DOHH2 (cell line): Measurements from ENCODE around the gene FOXP2.

ENCODE experiments used
- H3F3A ChIP-seq: fragments of 200-600 bp; sonication (generic), shearing (Covaris generic); 2 replicates; pipeline ENCODE4 v1.6.0; 2016; ENCODE audit warnings: antibody characterized with exemption, mild to moderate bottlenecking; ENCODE audit not compliant: control insufficient read depth, insufficient read depth
- H3K27ac ChIP-seq: fragments of 200-600 bp; sonication (generic); 2 replicates; pipeline ENCODE4 v1.5.1; 2014; ENCODE audit warnings: low read depth, mild to moderate bottlenecking, low read length, moderate library complexity
- H3K27me3 ChIP-seq: fragments of 200-600 bp; sonication (generic); 2 replicates; pipeline ENCODE4 v1.6.1; 2014; ENCODE audit warnings: mild to moderate bottlenecking, low read length, mixed read lengths; ENCODE audit not compliant: control insufficient read depth
- H3K36me3 ChIP-seq: fragments of 200-600 bp; sonication (generic); 2 replicates; pipeline ENCODE4 v1.6.1; 2014; ENCODE audit warnings: mild to moderate bottlenecking, low read length, moderate library complexity, mixed read lengths; ENCODE audit not compliant: control insufficient read depth
- H3K4me1 ChIP-seq: fragments of 200-600 bp; sonication (generic); 2 replicates; pipeline ENCODE4 v1.6.1; 2014; ENCODE audit warnings: mild to moderate bottlenecking, low read length, mixed read lengths; ENCODE audit not compliant: control insufficient read depth
- H3K4me2 ChIP-seq: fragments of 200-600 bp; sonication (generic); 2 replicates; pipeline ENCODE4 v1.6.0; 2014; ENCODE audit warnings: mild to moderate bottlenecking, low read length, moderate library complexity
- H3K4me3 ChIP-seq: fragments of 200-600 bp; sonication (generic); 2 replicates; pipeline ENCODE4 v1.5.1; 2014; ENCODE audit warnings: mild to moderate bottlenecking, low read length, mixed read lengths
- H3K79me2 ChIP-seq: fragments of 200-600 bp; sonication (generic); 2 replicates; pipeline ENCODE4 v1.6.1; 2014; ENCODE audit warnings: mild to moderate bottlenecking, low read length, mixed read lengths; ENCODE audit not compliant: control insufficient read depth
- H3K9me2 ChIP-seq: fragments of 200-600 bp; sonication (generic); replicated peaks from 2 replicates; pipeline ENCODE4 v1.6.1; 2014; ENCODE audit warnings: mild to moderate bottlenecking, low read length, mixed read lengths; ENCODE audit not compliant: control insufficient read depth
- H3K9me3 ChIP-seq: fragments of 200-600 bp; sonication (generic); 2 replicates; pipeline ENCODE4 v1.6.1; 2014; ENCODE audit warnings: antibody characterized with exemption, low read length, mixed read lengths; ENCODE audit not compliant: control insufficient read depth, insufficient read depth
- H4K20me1 ChIP-seq: fragments of 200-600 bp; sonication (generic); 2 replicates; pipeline ENCODE4 v1.6.0; 2014; ENCODE audit warnings: low read depth, mild to moderate bottlenecking, antibody characterized with exemption, low read length, moderate library complexity; ENCODE audit not compliant: control insufficient read depth, insufficient read depth
- EZH2phosphoT487 ChIP-seq: fragments of 200-600 bp; sonication (generic); IDR thresholded peaks from 2 replicates; pipeline ENCODE4 v1.6.1; 2017; ENCODE audit warnings: borderline replicate concordance, mild to moderate bottlenecking, antibody characterized with exemption, low read length, moderate library complexity, mixed read lengths
- TF ChIP-seq, protein P1 (sequence below): fragments of 200-600 bp; sonication (generic); IDR thresholded peaks from one replicate; pipeline ENCODE4 v1.5.1; 2014; ENCODE audit warnings: antibody characterized with exemption, mild to moderate bottlenecking, low read depth, low read length; ENCODE audit not compliant: poor library complexity, severe bottlenecking

The FOXP2 gene

DNA sequence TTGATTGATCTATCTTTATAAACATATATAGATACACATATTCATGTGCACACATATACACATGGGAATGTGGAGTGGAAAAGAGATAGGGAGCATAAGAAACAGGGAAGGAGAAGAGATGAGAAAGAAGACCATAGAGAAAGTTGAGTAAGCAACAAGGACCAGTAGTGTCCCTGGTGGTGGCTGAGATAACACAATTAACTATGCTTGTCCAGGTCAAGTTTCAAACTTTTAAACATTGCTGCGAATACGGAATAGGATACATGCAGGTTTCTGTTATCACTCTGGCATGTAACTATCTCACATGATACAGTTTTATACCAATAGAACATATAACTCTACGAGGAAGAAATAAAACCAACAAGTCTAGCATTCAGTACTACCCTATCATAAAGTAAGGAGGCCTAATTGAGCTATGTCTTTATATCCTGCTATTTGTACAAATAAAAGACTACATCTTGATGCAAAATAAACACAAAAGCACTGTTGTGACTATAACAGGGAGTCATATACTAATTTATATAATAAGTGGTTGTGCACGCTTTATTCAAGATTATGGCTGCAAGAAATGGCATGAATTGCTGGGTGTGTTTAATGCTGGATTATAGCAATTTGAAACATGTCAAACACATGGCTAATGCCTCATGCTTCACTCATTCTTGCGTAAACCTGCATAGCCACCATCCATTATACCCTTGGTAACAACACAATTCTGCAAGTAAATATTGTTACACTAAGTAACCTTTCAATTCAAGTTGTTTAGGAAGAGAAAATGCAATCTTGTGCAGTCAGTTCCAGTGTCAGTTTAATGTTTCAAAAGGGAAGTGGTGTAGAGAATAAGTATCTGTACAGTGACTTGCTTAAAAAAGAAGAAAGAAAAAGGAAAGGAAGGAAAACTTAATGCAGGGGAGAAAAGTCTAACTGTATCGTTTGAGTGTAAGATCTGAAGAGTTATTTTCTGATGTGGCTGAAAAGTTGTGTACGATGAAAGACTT is 8.2 kb downstream of the FOXP2 start:
- H3K9me2 ChIP-seq: no peaks in the 10 kb centered on the region
- no peaks in the 10 kb centered on the region for H3K9me3 ChIP-seq
- H3K4me1 ChIP-seq: no peaks in the 10 kb centered on the region
- H3K27me3 ChIP-seq: no peaks in the 10 kb centered on the region
- no peak overlapping the region for H3K4me3 ChIP-seq
- no peak overlapping the region for H3K27ac ChIP-seq
- H3K36me3 ChIP-seq: no peaks in the 10 kb centered on the region
- H4K20me1 ChIP-seq: no peaks in the 10 kb centered on the region
- H3F3A ChIP-seq: no peaks in the 10 kb centered on the region
- H3K79me2 ChIP-seq: no peaks in the 10 kb centered on the region
- no peak overlapping the region for H3K4me2 ChIP-seq
- no peak for TF ChIP-seq EZH2phosphoT487
- TF ChIP-seq, protein P1, sequence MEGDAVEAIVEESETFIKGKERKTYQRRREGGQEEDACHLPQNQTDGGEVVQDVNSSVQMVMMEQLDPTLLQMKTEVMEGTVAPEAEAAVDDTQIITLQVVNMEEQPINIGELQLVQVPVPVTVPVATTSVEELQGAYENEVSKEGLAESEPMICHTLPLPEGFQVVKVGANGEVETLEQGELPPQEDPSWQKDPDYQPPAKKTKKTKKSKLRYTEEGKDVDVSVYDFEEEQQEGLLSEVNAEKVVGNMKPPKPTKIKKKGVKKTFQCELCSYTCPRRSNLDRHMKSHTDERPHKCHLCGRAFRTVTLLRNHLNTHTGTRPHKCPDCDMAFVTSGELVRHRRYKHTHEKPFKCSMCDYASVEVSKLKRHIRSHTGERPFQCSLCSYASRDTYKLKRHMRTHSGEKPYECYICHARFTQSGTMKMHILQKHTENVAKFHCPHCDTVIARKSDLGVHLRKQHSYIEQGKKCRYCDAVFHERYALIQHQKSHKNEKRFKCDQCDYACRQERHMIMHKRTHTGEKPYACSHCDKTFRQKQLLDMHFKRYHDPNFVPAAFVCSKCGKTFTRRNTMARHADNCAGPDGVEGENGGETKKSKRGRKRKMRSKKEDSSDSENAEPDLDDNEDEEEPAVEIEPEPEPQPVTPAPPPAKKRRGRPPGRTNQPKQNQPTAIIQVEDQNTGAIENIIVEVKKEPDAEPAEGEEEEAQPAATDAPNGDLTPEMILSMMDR: peak; percentile 13

DNA sequence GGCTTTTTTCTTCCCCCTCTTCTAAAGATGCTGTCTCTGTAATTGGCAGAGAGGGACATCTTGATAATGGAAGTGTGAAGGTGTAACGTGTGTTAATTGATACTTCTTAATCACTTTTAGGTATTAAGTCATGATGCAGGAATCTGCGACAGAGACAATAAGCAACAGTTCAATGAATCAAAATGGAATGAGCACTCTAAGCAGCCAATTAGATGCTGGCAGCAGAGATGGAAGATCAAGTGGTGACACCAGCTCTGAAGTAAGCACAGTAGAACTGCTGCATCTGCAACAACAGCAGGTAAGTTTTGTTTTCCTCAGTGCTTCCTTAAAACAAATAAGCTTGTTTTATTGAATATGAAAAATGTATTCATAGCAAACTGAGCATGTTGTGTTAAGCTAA is 11.8 kb downstream of the FOXP2 start:
- H3K9me3 ChIP-seq: no peaks in the 10 kb centered on the region
- H3K4me2 ChIP-seq: no peak overlapping the region
- no peak overlapping the region for H3K27ac ChIP-seq

DNA sequence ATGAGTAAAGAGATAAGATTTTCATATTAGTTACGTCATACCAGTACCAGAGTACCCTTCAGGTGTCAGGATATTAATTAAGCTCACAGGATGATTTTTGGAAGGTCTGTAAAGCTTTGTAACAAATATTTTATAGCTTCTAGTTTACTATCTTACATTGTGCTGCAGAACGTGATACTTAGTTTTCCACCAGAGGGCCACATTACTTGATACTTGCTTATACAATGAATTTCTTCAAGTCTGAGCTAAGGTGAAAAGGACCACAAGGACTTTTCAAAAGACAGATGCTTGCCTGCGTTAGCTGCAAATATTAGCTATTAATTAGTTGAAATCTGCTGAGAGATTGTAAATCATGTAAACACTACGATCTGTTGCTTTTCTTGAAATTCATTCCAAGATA is 12.2 kb downstream of the FOXP2 start:
- H3K4me3 ChIP-seq: no peak overlapping the region
- no peak overlapping the region for H3K4me2 ChIP-seq
- H3K36me3 ChIP-seq: no peaks in the 10 kb centered on the region
- no peaks in the 10 kb centered on the region for H3K9me3 ChIP-seq
- no peak for TF ChIP-seq EZH2phosphoT487
- TF ChIP-seq, protein P1: peak; percentile 21
- no peak overlapping the region for H3K27ac ChIP-seq
- no peaks in the 10 kb centered on the region for H3F3A ChIP-seq
- H3K9me2 ChIP-seq: no peaks in the 10 kb centered on the region
- no peaks in the 10 kb centered on the region for H3K4me1 ChIP-seq
- no peaks in the 10 kb centered on the region for H4K20me1 ChIP-seq
- no peaks in the 10 kb centered on the region for H3K27me3 ChIP-seq
- no peaks in the 10 kb centered on the region for H3K79me2 ChIP-seq

More for the DNA sequence above, 11.8 kb downstream of the FOXP2 start:
- Histone ChIP-seq H3F3A (no peaks in the 10 kb centered on the region), H3K36me3 (no peaks in the 10 kb centered on the region), H4K20me1 (no peaks in the 10 kb centered on the region), H3K4me1 (no peaks in the 10 kb centered on the region), H3K9me2 (no peaks in the 10 kb centered on the region), H3K27me3 (no peaks in the 10 kb centered on the region), H3K4me3 (no peak overlapping the region), H3K79me2 (no peaks in the 10 kb centered on the region)
- TF ChIP-seq, protein P1: no peak
- TF ChIP-seq EZH2phosphoT487: no peak
